RWPE1 (cell line): ENCODE measurements around the gene SDHB.
A peak's percentile ranks its signal among the peaks of the same experiment; 100 is the strongest.

Experiments
- CTCF ChIA-PET: fragments of 350-600 bp; sonication (Branson Sonifier 250); formaldehyde crosslinking; extraction: SDS; loops from one replicate; lab custom pipeline; 2021; lab: Yijun Ruan, JAX
- POLR2A ChIA-PET: fragments of 400-600 bp; formaldehyde crosslinking; extraction: SDS; loops from one replicate; lab custom pipeline; 2020; ENCODE audit warnings: antibody characterized with exemption; ENCODE audit not compliant: low non-redundant PET; lab: Yijun Ruan, JAX
- DNase-seq: peaks from one replicate; pipeline ENCODE4 v3.0.0; 2012; ENCODE audit warnings: low spot score
- H3K27ac ChIP-seq: fragments of 450-650 bp; 2 replicates; pipeline ENCODE4 v1.5.1; 2017
- TF ChIP-seq, protein P1 (sequence below): fragments of 450-650 bp; conservative IDR thresholded peaks from 2 replicates; pipeline ENCODE4 v1.5.1; 2017; ENCODE audit warnings: low read depth, mild to moderate bottlenecking

The SDHB gene

DNA sequence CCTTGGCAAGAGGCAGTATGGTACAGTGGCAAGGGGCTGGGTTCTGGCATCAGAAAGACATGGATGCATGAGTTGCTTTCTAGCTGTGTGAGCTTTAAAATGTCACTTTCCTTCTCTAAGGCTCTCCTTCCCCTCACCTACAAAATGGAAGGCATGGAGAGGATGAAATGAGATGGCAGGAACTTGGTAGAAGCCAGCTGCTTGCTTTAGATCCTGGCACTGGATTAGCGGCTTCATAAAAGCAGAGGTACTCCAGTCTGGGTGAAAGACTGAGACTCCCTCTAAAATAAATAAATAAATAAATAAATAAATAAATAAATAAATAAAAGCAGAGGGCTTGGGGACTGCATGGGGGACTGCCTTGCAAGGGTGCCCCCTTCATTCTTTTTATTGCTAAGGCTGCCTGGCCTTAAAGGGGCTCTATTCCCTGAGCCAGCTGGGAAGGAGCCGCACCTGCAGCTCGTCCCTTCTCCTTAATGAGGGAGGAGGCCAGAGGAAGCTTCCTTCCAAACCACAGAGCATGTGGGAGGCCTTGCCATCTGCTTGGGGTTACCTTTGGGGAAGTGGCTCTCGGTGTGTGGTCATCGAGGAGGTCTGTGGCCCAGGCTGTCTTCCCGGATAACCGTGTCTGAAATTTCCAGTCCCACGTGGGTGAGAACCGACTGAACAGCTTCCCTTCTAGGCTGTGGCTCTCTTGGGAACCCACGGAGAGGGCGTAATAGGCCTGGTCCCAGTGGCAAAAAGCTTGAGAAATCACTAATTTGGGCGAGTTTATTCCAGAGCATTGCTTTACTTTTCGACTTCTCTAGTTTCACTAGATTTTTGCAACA is 40.1 kb downstream of the SDHB start:
- ChIA-PET POLR2A (no interaction called here), CTCF (interaction anchor here (0.9 kb wide), 1 partner anchor 26 kb away, joined by 3 read pairs; no protein-coding TSS in a partner anchor)
- DNase-seq, result no peak

DNA sequence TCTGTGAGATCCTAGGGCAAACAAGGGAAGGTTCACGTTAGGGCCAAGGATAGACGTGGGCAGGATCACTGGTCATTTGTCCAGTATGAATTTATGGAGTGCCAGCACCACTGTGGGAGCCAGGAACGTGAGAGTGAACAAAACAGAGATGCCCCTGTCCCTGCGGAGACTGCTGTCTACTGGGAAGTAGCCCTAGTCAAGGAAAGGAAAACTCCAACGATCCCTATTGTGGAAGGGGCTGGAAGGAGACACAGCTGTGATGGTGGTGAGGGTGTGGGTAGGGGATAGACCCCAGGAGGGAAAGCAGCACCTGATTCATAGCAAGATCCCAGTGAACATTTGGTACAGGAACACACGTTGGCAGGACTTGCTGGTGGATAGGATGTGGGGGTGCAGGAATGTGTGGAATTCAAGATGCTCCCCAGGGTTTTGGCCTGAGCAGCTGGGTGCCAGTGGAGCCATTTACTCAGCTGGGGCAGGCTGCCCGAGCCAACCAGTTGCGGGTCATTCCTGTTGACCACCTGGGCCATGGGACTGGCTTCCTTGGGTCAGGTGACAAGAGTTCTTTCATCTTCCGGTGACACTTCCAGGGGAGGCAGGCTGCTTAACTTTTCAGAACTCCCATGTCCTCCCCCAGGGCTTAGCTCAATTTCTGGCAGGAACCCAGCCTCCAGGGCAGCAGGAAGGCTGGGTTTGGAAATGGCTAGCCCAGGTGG is 40.9 kb downstream of the SDHB start:
- peak overlapping the region; percentile 69 for H3K27ac ChIP-seq
- DNase-seq, result no peak

More for the DNA sequence above, 40.1 kb downstream of the SDHB start:
- peak overlapping the region; percentile 69 for H3K27ac ChIP-seq
- TF ChIP-seq, protein P1, sequence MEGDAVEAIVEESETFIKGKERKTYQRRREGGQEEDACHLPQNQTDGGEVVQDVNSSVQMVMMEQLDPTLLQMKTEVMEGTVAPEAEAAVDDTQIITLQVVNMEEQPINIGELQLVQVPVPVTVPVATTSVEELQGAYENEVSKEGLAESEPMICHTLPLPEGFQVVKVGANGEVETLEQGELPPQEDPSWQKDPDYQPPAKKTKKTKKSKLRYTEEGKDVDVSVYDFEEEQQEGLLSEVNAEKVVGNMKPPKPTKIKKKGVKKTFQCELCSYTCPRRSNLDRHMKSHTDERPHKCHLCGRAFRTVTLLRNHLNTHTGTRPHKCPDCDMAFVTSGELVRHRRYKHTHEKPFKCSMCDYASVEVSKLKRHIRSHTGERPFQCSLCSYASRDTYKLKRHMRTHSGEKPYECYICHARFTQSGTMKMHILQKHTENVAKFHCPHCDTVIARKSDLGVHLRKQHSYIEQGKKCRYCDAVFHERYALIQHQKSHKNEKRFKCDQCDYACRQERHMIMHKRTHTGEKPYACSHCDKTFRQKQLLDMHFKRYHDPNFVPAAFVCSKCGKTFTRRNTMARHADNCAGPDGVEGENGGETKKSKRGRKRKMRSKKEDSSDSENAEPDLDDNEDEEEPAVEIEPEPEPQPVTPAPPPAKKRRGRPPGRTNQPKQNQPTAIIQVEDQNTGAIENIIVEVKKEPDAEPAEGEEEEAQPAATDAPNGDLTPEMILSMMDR, result no peak

DNA sequence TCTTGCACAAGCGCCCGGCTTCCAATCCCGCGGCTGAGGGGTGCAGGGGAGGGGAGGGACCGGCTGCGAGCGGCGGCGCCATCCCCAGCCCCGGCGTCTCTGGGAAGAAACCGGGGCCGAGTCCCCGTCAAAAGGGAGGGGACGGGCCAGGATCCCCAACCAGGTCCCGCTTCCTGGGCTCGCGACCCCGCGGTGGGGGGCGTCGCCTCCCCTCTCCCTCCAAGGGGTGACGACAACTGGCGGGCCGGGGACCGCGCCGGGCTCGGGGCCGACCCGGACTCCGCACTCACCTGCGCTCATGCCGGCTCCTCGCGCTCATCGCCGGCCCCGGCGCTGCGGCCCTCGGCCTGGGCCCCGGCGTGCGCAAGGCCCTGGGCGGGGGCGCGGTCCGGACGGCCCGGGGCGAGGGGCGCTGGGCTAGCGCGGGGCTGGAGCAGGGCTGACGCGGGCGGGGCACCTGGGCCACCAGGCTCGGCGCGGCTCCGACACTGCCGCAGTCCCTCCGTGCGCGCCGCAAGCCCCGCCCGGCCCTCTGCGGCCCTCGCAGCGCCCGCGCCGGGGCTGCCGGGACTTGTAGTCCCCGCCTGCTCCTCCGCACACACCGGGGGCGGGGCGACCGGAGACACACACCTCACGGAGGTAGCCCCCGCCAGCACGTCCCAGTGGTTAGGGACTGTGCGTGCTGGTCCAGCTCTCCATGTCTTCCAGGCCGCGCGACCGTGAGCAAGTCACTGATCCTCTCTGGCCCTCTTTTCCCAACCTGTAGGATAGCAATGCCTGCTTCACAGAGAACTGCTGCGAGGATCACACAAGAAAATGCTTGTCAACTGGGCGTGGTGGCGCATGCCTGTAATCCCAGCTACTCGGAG is 42.2 kb downstream of the SDHB start, which contains the start of gene ATP13A2:
Gene ATP13A2 (minus strand): TSS at position 490 of the 869 bp plus-strand sequence. CDS start 190 bp downstream, at position 300.
- H3K27ac ChIP-seq, result peak within 1 kb of the TSS; percentile 69
- ChIA-PET CTCF (interaction anchor here (0.8 kb wide), 1 partner anchor 12 kb away, joined by 3 read pairs; no protein-coding TSS in a partner anchor), POLR2A (no interaction called here)
- DNase-seq, result peak; percentile 83
- TF ChIP-seq, protein P1, result no peak

More for the DNA sequence above, 40.9 kb downstream of the SDHB start:
- CTCF ChIA-PET, result interaction anchor here (0.8 to 0.9 kb wide), 2 partner anchors 14 to 25 kb away, joined by 3 read pairs; no protein-coding TSS in a partner anchor
- TF ChIP-seq, protein P1, result no peak
- POLR2A ChIA-PET, result no interaction called here

DNA sequence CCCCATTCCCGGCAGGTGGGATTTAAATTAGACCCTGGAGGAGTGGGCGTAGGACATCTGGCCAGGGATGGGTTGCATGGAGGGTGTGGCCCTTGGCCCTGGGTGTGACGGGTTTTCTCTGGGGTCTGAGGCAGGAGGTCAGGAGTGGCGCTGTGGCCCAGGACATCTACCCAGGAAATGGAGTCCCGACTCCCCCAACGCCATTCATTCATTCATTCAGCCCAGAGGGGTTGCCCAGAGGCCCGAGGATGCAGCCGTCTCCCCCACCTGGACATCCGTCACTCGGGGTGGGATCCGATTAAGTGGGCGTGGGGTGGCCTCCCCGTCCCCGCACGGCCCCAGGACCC is 42.8 kb downstream of the SDHB start:
- POLR2A ChIA-PET, result no interaction called here
- H3K27ac ChIP-seq, result peak overlapping the region; percentile 69
- CTCF ChIA-PET, result interaction anchor here (1.1 kb wide), 1 partner anchor 35 kb away, joined by 4 read pairs; no protein-coding TSS in a partner anchor
- no peak for DNase-seq
- TF ChIP-seq, protein P1, result no peak

DNA sequence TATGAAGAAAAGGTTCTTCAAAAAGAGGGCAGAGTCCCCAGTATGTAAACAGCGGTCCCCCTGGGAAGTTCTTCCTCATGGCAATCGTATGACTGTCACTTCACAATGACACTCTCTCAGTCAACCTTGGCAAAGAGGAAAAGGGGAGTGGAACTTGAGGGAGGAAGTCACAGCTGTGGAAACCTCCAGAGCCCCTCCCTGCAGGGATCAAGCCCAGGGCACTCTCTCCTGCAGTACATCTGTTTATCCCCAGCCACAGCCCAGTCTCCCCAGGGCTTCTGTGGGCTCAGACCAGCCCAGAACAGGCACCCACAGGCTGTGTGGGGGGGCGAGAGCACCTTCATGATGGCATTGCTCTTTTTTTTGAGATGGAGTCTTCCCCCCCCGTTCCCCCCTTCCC is 44.1 kb downstream of the SDHB start:
- CTCF ChIA-PET, result no interaction called here
- POLR2A ChIA-PET, result no interaction called here

More for the DNA sequence above, 44.1 kb downstream of the SDHB start:
- no peak overlapping the region; the same call in 1 of the 2 replicates for H3K27ac ChIP-seq
- DNase-seq, result no peak
- TF ChIP-seq, protein P1, result no peak
